VCaP (cell line): ENCODE measurements around the gene TGIF2.

Experiments
- H3K27ac ChIP-seq: fragments of 450-650 bp; 2 replicates; pipeline ENCODE4 v1.5.1; 2017
- TF ChIP-seq, protein P1 (sequence below): fragments of 450-650 bp; conservative IDR thresholded peaks from 2 replicates; pipeline ENCODE4 v1.5.1; 2017; ENCODE audit warnings: mild to moderate bottlenecking, moderate library complexity

The TGIF2 gene

GRCh38 chr20:36532388-36532787, 41.0 kb upstream of the TGIF2 start:
- TF ChIP-seq, protein P1, sequence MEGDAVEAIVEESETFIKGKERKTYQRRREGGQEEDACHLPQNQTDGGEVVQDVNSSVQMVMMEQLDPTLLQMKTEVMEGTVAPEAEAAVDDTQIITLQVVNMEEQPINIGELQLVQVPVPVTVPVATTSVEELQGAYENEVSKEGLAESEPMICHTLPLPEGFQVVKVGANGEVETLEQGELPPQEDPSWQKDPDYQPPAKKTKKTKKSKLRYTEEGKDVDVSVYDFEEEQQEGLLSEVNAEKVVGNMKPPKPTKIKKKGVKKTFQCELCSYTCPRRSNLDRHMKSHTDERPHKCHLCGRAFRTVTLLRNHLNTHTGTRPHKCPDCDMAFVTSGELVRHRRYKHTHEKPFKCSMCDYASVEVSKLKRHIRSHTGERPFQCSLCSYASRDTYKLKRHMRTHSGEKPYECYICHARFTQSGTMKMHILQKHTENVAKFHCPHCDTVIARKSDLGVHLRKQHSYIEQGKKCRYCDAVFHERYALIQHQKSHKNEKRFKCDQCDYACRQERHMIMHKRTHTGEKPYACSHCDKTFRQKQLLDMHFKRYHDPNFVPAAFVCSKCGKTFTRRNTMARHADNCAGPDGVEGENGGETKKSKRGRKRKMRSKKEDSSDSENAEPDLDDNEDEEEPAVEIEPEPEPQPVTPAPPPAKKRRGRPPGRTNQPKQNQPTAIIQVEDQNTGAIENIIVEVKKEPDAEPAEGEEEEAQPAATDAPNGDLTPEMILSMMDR = no peak

GRCh38 chr20:36532822-36533221, 40.6 kb upstream of the TGIF2 start:
- TF ChIP-seq, protein P1 = no peak
- H3K27ac ChIP-seq = no peak overlapping the region

More at GRCh38 chr20:36532388-36532787, 41.0 kb upstream of the TGIF2 start:
- no peak overlapping the region for H3K27ac ChIP-seq

- TF ChIP-seq, protein P1 = no peak
- no peak overlapping the region for H3K27ac ChIP-seq
Observed at GRCh38 chr20:36538026-36538722, 35.2 kb upstream of the TGIF2 start.

- H3K27ac ChIP-seq = peak overlapping the region; percentile 39; the same call in 1 of the 2 replicates
- TF ChIP-seq, protein P1 = no peak
Observed at GRCh38 chr20:36540551-36541211, 32.7 kb upstream of the TGIF2 start.

GRCh38 chr20:36541227-36541767, 32.1 kb upstream of the TGIF2 start, which contains the start of gene MYL9:
TSS of gene MYL9 (plus strand) at chr20:36541519. CDS start at chr20:36544885, 3,366 bp downstream.
- H3K27ac ChIP-seq = peak within 1 kb of the TSS; percentile 39; the same call in 1 of the 2 replicates
- TF ChIP-seq, protein P1 = no peak

- TF ChIP-seq, protein P1 = peak; percentile 44
- peak overlapping the region; percentile 39; the same call in 1 of the 2 replicates for H3K27ac ChIP-seq
Observed at GRCh38 chr20:36541768-36542488, 31.5 kb upstream of the TGIF2 start.
